K562 (cell line): ENCODE results near the gene PLGRKT.

Source experiments
- PRPF4 ChIP-seq: fragments of 200-400 bp; formaldehyde crosslinking; IDR thresholded peaks from one replicate; pipeline ENCODE4 v1.6.1; 2017; ENCODE audit warnings: low read length, low read depth, mild to moderate bottlenecking; ENCODE audit not compliant: insufficient read depth, poor library complexity, severe bottlenecking
- SAFB ChIP-seq: fragments of 200-400 bp; formaldehyde crosslinking; IDR thresholded peaks from 2 replicates; pipeline ENCODE4 v1.6.1; 2017; ENCODE audit warnings: low read depth, low read length, borderline replicate concordance
- TARDBP ChIP-seq: fragments of 450-650 bp; IDR thresholded peaks from 2 replicates; pipeline ENCODE4 v1.6.1; 2016
- ZEB2 ChIP-seq: fragments of 450-650 bp; IDR thresholded peaks from 2 replicates; pipeline ENCODE4 v1.6.1; 2016
- ZFP36 ChIP-seq: fragments of 150-350 bp; IDR thresholded peaks from 2 replicates; pipeline ENCODE4 v1.6.1; 2018; ENCODE audit warnings: low read length, low read depth; ENCODE audit not compliant: partially characterized antibody
- TF ChIP-seq, protein P1 (sequence below), 3 experiments: IDR thresholded peaks in 2 of 3; conservative IDR thresholded peaks in 1 of 3; 2 replicates each; pipeline ENCODE4 v1.5.1; 2011 to 2012; ENCODE audit warnings: low read length in 3 of 3, mild to moderate bottlenecking in 3 of 3, control low read depth in 2 of 3, improper control_type of control experiment in 1 of 3, inconsistent platforms in 1 of 3, low read depth in 1 of 3, mixed read lengths in 1 of 3, moderate library complexity in 1 of 3; ENCODE audit not compliant: insufficient read depth in 2 of 3
- TF ChIP-seq, protein P2 (sequence below): sonication (generic); formaldehyde crosslinking; IDR thresholded peaks from 2 replicates; pipeline ENCODE4 v1.4.0; 2020; ENCODE audit warnings: mild to moderate bottlenecking, missing genetic modification reagents

DNA sequence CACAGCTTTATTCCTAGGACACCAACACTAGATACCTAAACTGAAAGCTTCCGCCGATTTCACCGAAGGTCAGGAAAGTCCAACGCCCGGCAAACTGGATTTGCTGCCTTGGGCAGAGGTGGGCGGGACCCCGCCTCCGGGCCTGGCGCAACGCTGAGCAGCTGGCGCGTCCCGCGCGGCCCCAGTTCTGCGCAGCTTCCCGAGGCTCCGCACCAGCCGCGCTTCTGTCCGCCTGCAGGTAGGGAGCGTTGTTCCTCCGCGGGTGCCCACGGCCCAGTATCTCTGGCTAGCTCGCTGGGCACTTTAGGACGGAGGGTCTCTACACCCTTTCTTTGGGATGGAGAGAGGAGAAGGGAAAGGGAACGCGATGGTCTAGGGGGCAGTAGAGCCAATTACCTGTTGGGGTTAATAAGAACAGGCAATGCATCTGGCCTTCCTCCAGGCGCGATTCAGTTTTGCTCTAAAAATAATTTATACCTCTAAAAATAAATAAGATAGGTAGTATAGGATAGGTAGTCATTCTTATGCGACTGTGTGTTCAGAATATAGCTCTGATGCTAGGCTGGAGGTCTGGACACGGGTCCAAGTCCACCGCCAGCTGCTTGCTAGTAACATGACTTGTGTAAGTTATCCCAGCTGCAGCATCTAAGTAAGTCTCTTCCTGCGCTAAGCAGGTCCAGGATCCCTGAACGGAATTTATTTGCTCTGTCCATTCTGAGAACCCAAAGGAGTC is 12.8 kb upstream of the PLGRKT start, which contains the start of gene CD274:
- TF ChIP-seq ZFP36 (no peak), PRPF4 (no peak), SAFB (no peak), ZEB2 (no peak), TARDBP (no peak)
- TF ChIP-seq, protein P1, sequence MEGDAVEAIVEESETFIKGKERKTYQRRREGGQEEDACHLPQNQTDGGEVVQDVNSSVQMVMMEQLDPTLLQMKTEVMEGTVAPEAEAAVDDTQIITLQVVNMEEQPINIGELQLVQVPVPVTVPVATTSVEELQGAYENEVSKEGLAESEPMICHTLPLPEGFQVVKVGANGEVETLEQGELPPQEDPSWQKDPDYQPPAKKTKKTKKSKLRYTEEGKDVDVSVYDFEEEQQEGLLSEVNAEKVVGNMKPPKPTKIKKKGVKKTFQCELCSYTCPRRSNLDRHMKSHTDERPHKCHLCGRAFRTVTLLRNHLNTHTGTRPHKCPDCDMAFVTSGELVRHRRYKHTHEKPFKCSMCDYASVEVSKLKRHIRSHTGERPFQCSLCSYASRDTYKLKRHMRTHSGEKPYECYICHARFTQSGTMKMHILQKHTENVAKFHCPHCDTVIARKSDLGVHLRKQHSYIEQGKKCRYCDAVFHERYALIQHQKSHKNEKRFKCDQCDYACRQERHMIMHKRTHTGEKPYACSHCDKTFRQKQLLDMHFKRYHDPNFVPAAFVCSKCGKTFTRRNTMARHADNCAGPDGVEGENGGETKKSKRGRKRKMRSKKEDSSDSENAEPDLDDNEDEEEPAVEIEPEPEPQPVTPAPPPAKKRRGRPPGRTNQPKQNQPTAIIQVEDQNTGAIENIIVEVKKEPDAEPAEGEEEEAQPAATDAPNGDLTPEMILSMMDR (IDR thresholded peaks at IDR 0.05 in 2 of 3, conservative IDR thresholded peaks at IDR 0.05 in 1 of 3; ENCODE audit: insufficient read depth in 2 of 3, low read depth in 1 of 3, low read length in 3 of 3), result peak; percentile 64 to 69 (median 66)
- TF ChIP-seq, protein P2, sequence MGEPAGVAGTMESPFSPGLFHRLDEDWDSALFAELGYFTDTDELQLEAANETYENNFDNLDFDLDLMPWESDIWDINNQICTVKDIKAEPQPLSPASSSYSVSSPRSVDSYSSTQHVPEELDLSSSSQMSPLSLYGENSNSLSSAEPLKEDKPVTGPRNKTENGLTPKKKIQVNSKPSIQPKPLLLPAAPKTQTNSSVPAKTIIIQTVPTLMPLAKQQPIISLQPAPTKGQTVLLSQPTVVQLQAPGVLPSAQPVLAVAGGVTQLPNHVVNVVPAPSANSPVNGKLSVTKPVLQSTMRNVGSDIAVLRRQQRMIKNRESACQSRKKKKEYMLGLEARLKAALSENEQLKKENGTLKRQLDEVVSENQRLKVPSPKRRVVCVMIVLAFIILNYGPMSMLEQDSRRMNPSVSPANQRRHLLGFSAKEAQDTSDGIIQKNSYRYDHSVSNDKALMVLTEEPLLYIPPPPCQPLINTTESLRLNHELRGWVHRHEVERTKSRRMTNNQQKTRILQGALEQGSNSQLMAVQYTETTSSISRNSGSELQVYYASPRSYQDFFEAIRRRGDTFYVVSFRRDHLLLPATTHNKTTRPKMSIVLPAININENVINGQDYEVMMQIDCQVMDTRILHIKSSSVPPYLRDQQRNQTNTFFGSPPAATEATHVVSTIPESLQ (CRISPR knock-in tag), result no peak
